ENCODE data around the gene NEIL3.

GRCh38 chr4:177376024-177376423, 66.3 kb downstream of the NEIL3 start:
- no peak for TF ChIP-seq POLR2AphosphoS5 (IDR thresholded peaks at IDR 0.05)
- no peak for TF ChIP-seq SMC3 (conservative IDR thresholded peaks at IDR 0.05; ENCODE audit: poor library complexity)

Data from neural cell (in vitro differentiated cells).